NB4 (cell line): Measurements from ENCODE around the gene KIF1B.

Experiments
- MAX ChIP-seq: IDR thresholded peaks from 2 replicates; pipeline ENCODE4 v1.6.1; 2011; ENCODE audit warnings: low read depth, low read length
- MYC ChIP-seq: IDR thresholded peaks from 2 replicates; pipeline ENCODE4 v1.6.1; 2011; ENCODE audit warnings: low read depth, low read length
- POLR2A ChIP-seq: IDR thresholded peaks from 2 replicates; pipeline ENCODE4 v1.6.1; 2011; ENCODE audit warnings: mild to moderate bottlenecking; ENCODE audit not compliant: insufficient read length; ENCODE audit errors: extremely low read depth
- TF ChIP-seq, protein P1 (sequence below): IDR thresholded peaks from one replicate; pipeline ENCODE4 v1.5.1; 2012; ENCODE audit warnings: low read depth, low read length

DNA sequence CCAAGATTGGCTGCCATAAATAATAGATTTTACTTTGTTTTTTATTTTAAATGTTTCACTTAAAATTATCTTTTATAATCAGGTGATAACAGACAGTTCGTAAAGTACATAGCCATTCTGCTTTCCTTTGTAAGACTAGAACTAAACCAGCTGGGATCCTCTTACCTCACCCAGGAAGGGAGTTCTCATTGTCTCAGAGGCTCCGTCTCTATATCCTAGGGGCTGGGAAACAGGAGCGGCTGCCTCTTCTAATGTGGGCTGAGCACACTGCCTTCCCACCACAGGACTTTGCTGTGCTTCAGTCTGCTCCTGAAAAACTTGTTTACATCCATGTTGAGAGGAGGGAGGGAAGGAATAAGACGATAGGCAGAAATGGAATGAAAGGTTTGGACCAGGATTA is 142.9 kb downstream of the KIF1B start:
- TF ChIP-seq, protein P1, sequence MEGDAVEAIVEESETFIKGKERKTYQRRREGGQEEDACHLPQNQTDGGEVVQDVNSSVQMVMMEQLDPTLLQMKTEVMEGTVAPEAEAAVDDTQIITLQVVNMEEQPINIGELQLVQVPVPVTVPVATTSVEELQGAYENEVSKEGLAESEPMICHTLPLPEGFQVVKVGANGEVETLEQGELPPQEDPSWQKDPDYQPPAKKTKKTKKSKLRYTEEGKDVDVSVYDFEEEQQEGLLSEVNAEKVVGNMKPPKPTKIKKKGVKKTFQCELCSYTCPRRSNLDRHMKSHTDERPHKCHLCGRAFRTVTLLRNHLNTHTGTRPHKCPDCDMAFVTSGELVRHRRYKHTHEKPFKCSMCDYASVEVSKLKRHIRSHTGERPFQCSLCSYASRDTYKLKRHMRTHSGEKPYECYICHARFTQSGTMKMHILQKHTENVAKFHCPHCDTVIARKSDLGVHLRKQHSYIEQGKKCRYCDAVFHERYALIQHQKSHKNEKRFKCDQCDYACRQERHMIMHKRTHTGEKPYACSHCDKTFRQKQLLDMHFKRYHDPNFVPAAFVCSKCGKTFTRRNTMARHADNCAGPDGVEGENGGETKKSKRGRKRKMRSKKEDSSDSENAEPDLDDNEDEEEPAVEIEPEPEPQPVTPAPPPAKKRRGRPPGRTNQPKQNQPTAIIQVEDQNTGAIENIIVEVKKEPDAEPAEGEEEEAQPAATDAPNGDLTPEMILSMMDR = no peak
- no peak for TF ChIP-seq MYC
- TF ChIP-seq MAX = no peak
- TF ChIP-seq POLR2A = no peak
